CD14-positive monocyte (primary cell): Measurements from ENCODE around the gene CLEC4G. TPM values are rescaled to one million over a fixed set of nuclear protein-coding genes. Genes with fewer than 3 reads are reported as not detected.

Experiments
- DNase-seq, 3 donors: peaks; one replicate each; pipeline ENCODE4 v3.0.0-alpha.2; 2011 to 2022
- H2AFZ ChIP-seq: 2 replicates; pipeline ENCODE4 v1.6.0; 2012; ENCODE audit warnings: mild to moderate bottlenecking, low read depth, low read length, inconsistent platforms; ENCODE audit not compliant: insufficient read depth, poor library complexity, severe bottlenecking
- H3K27ac ChIP-seq, 2 donors: 1 replicate in 1 of 2; 2 replicates in 1 of 2; pipeline ENCODE4 v1.5.1; 2012 to 2013; ENCODE audit warnings: low read length in 2 of 2, control low read depth in 1 of 2, inconsistent platforms in 1 of 2, low read depth in 1 of 2, mild to moderate bottlenecking in 1 of 2
- H3K27me3 ChIP-seq, 2 donors: one replicate each; pipeline versions ENCODE4 v1.6.0 to v1.6.1; 2011 to 2013; ENCODE audit warnings: low read length in 2 of 2; ENCODE audit not compliant: control insufficient read depth in 2 of 2, insufficient read depth in 2 of 2
- H3K36me3 ChIP-seq, 2 donors: replicated peaks in 1 of 2; 1 replicate in 1 of 2; 2 replicates in 1 of 2; pipeline versions ENCODE4 v1.5.1 to v1.6.1; 2012 to 2013; ENCODE audit warnings: low read length in 2 of 2, control low read depth in 1 of 2, inconsistent platforms in 1 of 2, mild to moderate bottlenecking in 1 of 2; ENCODE audit not compliant: insufficient read depth in 2 of 2, control insufficient read depth in 1 of 2
- H3K4me1 ChIP-seq, 2 donors: 1 replicate in 1 of 2; 2 replicates in 1 of 2; pipeline versions ENCODE4 v1.5.1 to v1.6.1; 2012 to 2013; ENCODE audit warnings: low read length in 2 of 2, control low read depth in 1 of 2, inconsistent platforms in 1 of 2, mild to moderate bottlenecking in 1 of 2, moderate library complexity in 1 of 2; ENCODE audit not compliant: insufficient read depth in 2 of 2, control insufficient read depth in 1 of 2
- H3K4me2 ChIP-seq: replicated peaks from 2 replicates; pipeline ENCODE3; 2012; ENCODE audit warnings: low read length, moderate library complexity, mild to moderate bottlenecking; ENCODE audit not compliant: poor library complexity, severe bottlenecking; ENCODE audit errors: extremely low read depth
- H3K4me3 ChIP-seq, 3 experiments: fragments of 200-600 bp in 1 of 3; sonication (generic) in 1 of 3; replicated peaks in 1 of 3; 1 replicate in 2 of 3; 2 replicates in 1 of 3; pipeline ENCODE4 v1.5.1; 2011 to 2013; ENCODE audit warnings: low read length in 3 of 3, mild to moderate bottlenecking in 3 of 3, control low read depth in 2 of 3, low read depth in 2 of 3, inconsistent platforms in 1 of 3, moderate library complexity in 1 of 3
- H3K79me2 ChIP-seq: 2 replicates; pipeline ENCODE4 v1.6.0; 2012; ENCODE audit warnings: mild to moderate bottlenecking, control low read depth, inconsistent platforms, low read length, moderate library complexity; ENCODE audit not compliant: insufficient read depth
- H3K9ac ChIP-seq: 2 replicates; pipeline ENCODE4 v1.6.0; 2017; ENCODE audit warnings: low read length, mild to moderate bottlenecking; ENCODE audit not compliant: insufficient read depth, poor library complexity, severe bottlenecking
- H3K9me3 ChIP-seq, 2 donors: replicated peaks in 1 of 2; 1 replicate in 1 of 2; 2 replicates in 1 of 2; pipeline versions ENCODE4 v1.5.1 to v1.6.1; 2012 to 2013; ENCODE audit warnings: low read length in 2 of 2, control low read depth in 1 of 2; ENCODE audit not compliant: control insufficient read depth in 1 of 2, insufficient read depth in 1 of 2
- H4K20me1 ChIP-seq: 2 replicates; pipeline ENCODE4 v1.6.0; 2012; ENCODE audit warnings: mild to moderate bottlenecking, low read length, control low read depth, moderate library complexity; ENCODE audit not compliant: insufficient read depth
- H3K27ac Mint-ChIP-seq, 7 donors: one replicate each; pipeline ENCODE4 v1.8.0; 2020; ENCODE audit warnings: mild to moderate bottlenecking in 7 of 7, mixed read lengths in 7 of 7, moderate library complexity in 6 of 7, inconsistent platforms in 2 of 7
- H3K27me3 Mint-ChIP-seq, 3 donors: one replicate each; pipeline ENCODE4 v1.8.0; 2021 to 2022; ENCODE audit warnings: low read depth in 3 of 3, mild to moderate bottlenecking in 3 of 3, mixed read lengths in 3 of 3, moderate library complexity in 3 of 3, inconsistent platforms in 1 of 3
- H3K36me3 Mint-ChIP-seq, 2 donors: one replicate each; pipeline ENCODE4 v1.8.0; 2020; ENCODE audit warnings: mixed read lengths in 2 of 2, inconsistent platforms in 1 of 2, mild to moderate bottlenecking in 1 of 2
- H3K4me1 Mint-ChIP-seq: one replicate; pipeline ENCODE4 v1.8.0; 2020; ENCODE audit warnings: mild to moderate bottlenecking, mixed read lengths
- H3K4me3 Mint-ChIP-seq, 2 donors: one replicate each; pipeline ENCODE4 v1.8.0; 2020; ENCODE audit warnings: mild to moderate bottlenecking in 2 of 2, mixed read lengths in 2 of 2, moderate library complexity in 1 of 2
- H3K9me3 Mint-ChIP-seq, 7 donors: one replicate each; pipeline ENCODE4 v1.8.0; 2020 to 2022; ENCODE audit warnings: mixed read lengths in 7 of 7, mild to moderate bottlenecking in 6 of 7, moderate library complexity in 6 of 7, inconsistent platforms in 2 of 7
- CTCF ChIP-seq: fragments of 200-600 bp; IDR thresholded peaks from one replicate; pipeline ENCODE4 v1.8.0; 2022; ENCODE audit warnings: antibody characterized with exemption, mild to moderate bottlenecking
- WGBS: methylation state at CpG from one replicate; pipeline ENCODE4 v1.1.5; 2013; ENCODE audit warnings: missing lambda C conversion rate; ENCODE audit not compliant: insufficient coverage; 5-methylcytosine and 5-hydroxymethylcytosine counted together
- intact Hi-C, 2 donors: fragments of 100-400 bp; cut with micrococcal nuclease; formaldehyde crosslinking; loops; one replicate each; pipeline versions ENCODE4 v1.15.0 to v1.15.1; 2023
- polyA plus RNA-seq, 3 donors: library from polyadenylated mRNA; depleted of rRNA in 1 of 3; unstranded in 2 of 3; stranded (reverse) in 1 of 3; fragments of 300-500 nt in 2 of 3; fragments of >200 nt in 1 of 3; fragmentation: Illumina TruSeq in 2 of 3; gene quantifications; 1 replicate in 2 of 3; 2 replicates in 1 of 3; pipeline ENCODE4 v1.2.3, GENCODE V29; 2012 to 2021

Gene CLEC4G
- polyA plus RNA-seq, 3 donors: 4.7 to 7.9 (median 7.1) TPM

GRCh38 chr19:7715671-7716070, 16.2 kb downstream of the CLEC4G start:
- Histone ChIP-seq H3K9ac (no peak overlapping the region), H3K4me1 (peaks cover 45 to 49% of the 10 kb centered on the region in 2 donors), H4K20me1 (no peaks in the 10 kb centered on the region), H3K4me3 (no peak overlapping the region), H3K36me3 (no peaks in the 10 kb centered on the region), H3K9me3 (peaks cover 6 to 7% of the 10 kb centered on the region in 2 donors), H2AFZ (no peak overlapping the region), H3K27me3 (no peaks in the 10 kb centered on the region), H3K27ac (peak overlapping the region in 1 of 2 donors; percentile 83), H3K4me2 (no peak overlapping the region), H3K79me2 (no peaks in the 10 kb centered on the region)
- intact Hi-C loops: no loop called here
- Mint-ChIP-seq H3K4me3 (no peak overlapping the region), H3K27me3 (peaks cover 0 to 4% (median 0%) of the 10 kb centered on the region in 3 donors), H3K36me3 (peaks cover 0 to 7% of the 10 kb centered on the region in 2 donors), H3K27ac (peak overlapping the region; percentile 95 to 99 (median 98)), H3K4me1 (peaks cover 40% of the 10 kb centered on the region), H3K9me3 (peaks cover 3 to 14% (median 9%) of the 10 kb centered on the region in 7 donors)
- no CpG with 5 or more reads among the region's 1 CpG for WGBS
- TF ChIP-seq CTCF: no peak
- DNase-seq: no peak

GRCh38 chr19:7710616-7711015, 21.3 kb downstream of the CLEC4G start:
- Histone ChIP-seq H2AFZ (peak overlapping the region; percentile 46), H3K4me3 (no peak overlapping the region), H3K79me2 (no peaks in the 10 kb centered on the region), H3K27ac (peak overlapping the region; percentile 16 to 54), H3K36me3 (no peaks in the 10 kb centered on the region), H3K4me1 (peaks cover 76% of the 10 kb centered on the region in 2 donors), H3K27me3 (no peaks in the 10 kb centered on the region), H3K4me2 (no peak overlapping the region), H3K9ac (no peak overlapping the region), H4K20me1 (no peaks in the 10 kb centered on the region), H3K9me3 (no peaks in the 10 kb centered on the region)
- WGBS: 50% methylated on average over 2 of the region's 5 CpGs
- Mint-ChIP-seq H3K4me1 (peaks cover 64% of the 10 kb centered on the region), H3K36me3 (peaks cover 0 to 3% of the 10 kb centered on the region in 2 donors), H3K27ac (peak overlapping the region; percentile 2 to 83 (median 77)), H3K27me3 (peaks cover 0 to 4% (median 4%) of the 10 kb centered on the region in 3 donors), H3K4me3 (peak overlapping the region in 1 of 2 donors; percentile 51), H3K9me3 (peaks cover 0 to 2% (median 0%) of the 10 kb centered on the region in 7 donors)
- intact Hi-C loops: no loop called here
- TF ChIP-seq CTCF: no peak
- DNase-seq: no peak
